Fibroblast of gingiva (primary cell): Measurements from ENCODE around the gene TK1.
"Not testable (repeated sequence)": the region's sequence is repeated elsewhere in the genome, so short reads cannot be mapped to it uniquely, and the experiment has no call there.

Experiments
- DNase-seq: peaks from one replicate; pipeline ENCODE4 v3.0.0-alpha.2; 2011; ENCODE audit warnings: low read depth

Gene TK1

GRCh38 chr17:78176548-78177025 is 10.3 kb downstream of the TK1 start:
- peak; percentile 39 for DNase-seq

- DNase-seq: no peak
These were observed 11.2 kb downstream of the TK1 start for GRCh38 chr17:78175643-78175981.

GRCh38 chr17:78174870-78175642 is 11.8 kb downstream of the TK1 start:
- no peak for DNase-seq

GRCh38 chr17:78174346-78174869 is 12.4 kb downstream of the TK1 start:
- DNase-seq: peak; percentile 29

- DNase-seq: no peak
These were observed 13.6 kb downstream of the TK1 start for GRCh38 chr17:78173097-78173715.

- peak; percentile 11 for DNase-seq
These were observed 14.4 kb downstream of the TK1 start for GRCh38 chr17:78172249-78173051.

GRCh38 chr17:78171591-78172248 is 15.1 kb downstream of the TK1 start:
- not testable (repeated sequence) for DNase-seq

GRCh38 chr17:78170692-78171590 is 15.9 kb downstream of the TK1 start:
- DNase-seq: no peak

- DNase-seq: peak; percentile 37
These were observed 17.7 kb downstream of the TK1 start for GRCh38 chr17:78168903-78169793.

GRCh38 chr17:78168242-78168902 is 18.5 kb downstream of the TK1 start, which contains the start of gene SYNGR2:
TSS of gene SYNGR2 (plus strand) at chr17:78168581. CDS start at chr17:78168617, 36 bp downstream.
- peak; percentile 30 for DNase-seq

- DNase-seq: no peak
These were observed 20.4 kb downstream of the TK1 start for GRCh38 chr17:78166416-78166815.

GRCh38 chr17:78164748-78165607 is 21.9 kb downstream of the TK1 start:
- no peak for DNase-seq

GRCh38 chr17:78163881-78164747 is 22.7 kb downstream of the TK1 start:
- DNase-seq: no peak

- DNase-seq: peak; percentile 27
These were observed 27.2 kb downstream of the TK1 start for GRCh38 chr17:78159575-78160158.

- DNase-seq: no peak
These were observed 31.7 kb downstream of the TK1 start for GRCh38 chr17:78154903-78155811.

GRCh38 chr17:78151514-78152008 is 35.3 kb downstream of the TK1 start:
- DNase-seq: no peak
